GM23338 (cell line): Measurements from ENCODE around the gene UBE2S.

ENCODE experiments used
- EZH2phosphoT487 ChIP-seq: fragments of 200-600 bp; sonication (generic); IDR thresholded peaks from one replicate; pipeline ENCODE4 v1.8.1; 2018; ENCODE audit warnings: antibody characterized with exemption; ENCODE audit not compliant: unreplicated experiment
- TF ChIP-seq, protein P1 (sequence below), 2 experiments: fragments of 200-600 bp in 1 of 2; sonication (generic) in 1 of 2; conservative IDR thresholded peaks; 2 replicates each; pipeline versions ENCODE4 v1.5.1 to v1.6.1; 2016 to 2017; ENCODE audit warnings: antibody characterized with exemption in 2 of 2, low read depth in 2 of 2, mild to moderate bottlenecking in 2 of 2, moderate library complexity in 1 of 2

DNA sequence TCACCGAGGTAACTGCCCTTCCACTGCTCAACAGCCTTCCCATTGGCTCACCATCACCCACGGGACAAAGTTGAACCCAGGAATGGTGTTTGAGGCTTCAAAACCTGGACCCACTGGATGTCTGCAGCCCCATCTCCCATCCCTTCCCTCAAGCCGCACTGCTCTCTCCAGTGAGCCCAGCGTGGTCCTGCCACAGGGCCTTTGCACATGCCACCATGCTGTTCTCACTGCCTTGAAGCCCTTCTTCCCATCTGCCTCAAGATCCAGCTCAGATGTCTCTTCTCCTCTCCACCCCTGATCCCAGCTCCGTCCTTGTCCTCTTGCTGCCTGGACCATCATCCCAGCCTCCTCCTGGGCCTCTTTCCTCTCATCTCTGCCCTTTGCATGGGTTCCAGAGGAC is 31.5 kb upstream of the UBE2S start:
- TF ChIP-seq, protein P1, sequence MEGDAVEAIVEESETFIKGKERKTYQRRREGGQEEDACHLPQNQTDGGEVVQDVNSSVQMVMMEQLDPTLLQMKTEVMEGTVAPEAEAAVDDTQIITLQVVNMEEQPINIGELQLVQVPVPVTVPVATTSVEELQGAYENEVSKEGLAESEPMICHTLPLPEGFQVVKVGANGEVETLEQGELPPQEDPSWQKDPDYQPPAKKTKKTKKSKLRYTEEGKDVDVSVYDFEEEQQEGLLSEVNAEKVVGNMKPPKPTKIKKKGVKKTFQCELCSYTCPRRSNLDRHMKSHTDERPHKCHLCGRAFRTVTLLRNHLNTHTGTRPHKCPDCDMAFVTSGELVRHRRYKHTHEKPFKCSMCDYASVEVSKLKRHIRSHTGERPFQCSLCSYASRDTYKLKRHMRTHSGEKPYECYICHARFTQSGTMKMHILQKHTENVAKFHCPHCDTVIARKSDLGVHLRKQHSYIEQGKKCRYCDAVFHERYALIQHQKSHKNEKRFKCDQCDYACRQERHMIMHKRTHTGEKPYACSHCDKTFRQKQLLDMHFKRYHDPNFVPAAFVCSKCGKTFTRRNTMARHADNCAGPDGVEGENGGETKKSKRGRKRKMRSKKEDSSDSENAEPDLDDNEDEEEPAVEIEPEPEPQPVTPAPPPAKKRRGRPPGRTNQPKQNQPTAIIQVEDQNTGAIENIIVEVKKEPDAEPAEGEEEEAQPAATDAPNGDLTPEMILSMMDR (conservative IDR thresholded peaks at IDR 0.05; ENCODE audit: low read depth in 2 of 2): no peak
- TF ChIP-seq EZH2phosphoT487: no peak
